ENCODE results near the gene POU3F1. TPM values are rescaled to one million over a fixed set of nuclear protein-coding genes. Genes with fewer than 3 reads are reported as not detected.

Gene POU3F1
- total RNA-seq, 4 donors from 2014 or later: 0.20 TPM; not detected in 3

DNA sequence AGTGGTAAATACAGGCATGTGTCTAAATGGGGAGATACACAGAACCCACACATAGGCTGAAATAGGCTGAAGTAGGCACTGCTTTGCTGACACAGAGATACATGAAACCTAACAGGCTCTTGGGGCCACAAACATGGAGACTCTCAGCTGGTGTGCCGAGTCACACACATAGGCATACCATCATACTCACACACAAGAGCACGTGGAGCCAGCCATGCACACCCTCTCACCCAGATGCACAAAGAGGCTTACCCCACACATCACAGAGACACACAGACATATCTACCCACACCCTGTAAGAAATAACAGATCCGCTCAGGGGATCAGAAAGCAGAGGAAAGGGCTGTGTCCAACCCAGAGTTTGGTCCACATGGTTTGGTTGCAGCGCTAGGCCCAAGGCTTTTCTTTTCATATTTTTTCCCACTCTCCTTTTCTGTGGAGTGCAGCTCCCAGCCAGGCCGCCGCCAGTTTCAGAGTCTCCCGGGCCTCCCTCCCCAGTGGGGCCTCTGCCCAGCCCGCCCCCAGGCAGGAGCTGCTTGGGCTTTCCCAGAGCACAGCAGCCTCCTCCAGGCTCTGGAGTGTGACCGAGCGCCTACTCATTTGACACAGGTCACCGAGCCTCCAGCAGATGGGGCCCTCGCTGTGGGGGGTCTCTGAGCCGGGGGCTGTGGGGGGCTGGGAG is 3.9 kb upstream of the POU3F1 start:
- peaks cover 0 to 22% (median 9%) of the 10 kb centered on the region in 3 donors for H3K4me1 ChIP-seq
- peaks cover 42% of the 10 kb centered on the region for H3K27me3 ChIP-seq
- no peaks in the 10 kb centered on the region for H3K36me3 ChIP-seq
- no peak for ATAC-seq
- TF ChIP-seq EP300 (IDR thresholded peaks at IDR 0.05) (no peak), POLR2AphosphoS5 (IDR thresholded peaks at IDR 0.05) (no peak), CTCF (IDR thresholded peaks at IDR 0.05) (no peak), POLR2A (IDR thresholded peaks at IDR 0.05) (no peak)
- H3K27ac ChIP-seq: no peak overlapping the region
- H3K9me3 ChIP-seq: no peaks in the 10 kb centered on the region
- 50 to 57% methylated on average over 1 to 6 of the region's 13 CpGs for WGBS, 2 donors (ENCODE audit: low coverage in 1 of 2)
- no peak overlapping the region for H3K4me3 ChIP-seq

DNA sequence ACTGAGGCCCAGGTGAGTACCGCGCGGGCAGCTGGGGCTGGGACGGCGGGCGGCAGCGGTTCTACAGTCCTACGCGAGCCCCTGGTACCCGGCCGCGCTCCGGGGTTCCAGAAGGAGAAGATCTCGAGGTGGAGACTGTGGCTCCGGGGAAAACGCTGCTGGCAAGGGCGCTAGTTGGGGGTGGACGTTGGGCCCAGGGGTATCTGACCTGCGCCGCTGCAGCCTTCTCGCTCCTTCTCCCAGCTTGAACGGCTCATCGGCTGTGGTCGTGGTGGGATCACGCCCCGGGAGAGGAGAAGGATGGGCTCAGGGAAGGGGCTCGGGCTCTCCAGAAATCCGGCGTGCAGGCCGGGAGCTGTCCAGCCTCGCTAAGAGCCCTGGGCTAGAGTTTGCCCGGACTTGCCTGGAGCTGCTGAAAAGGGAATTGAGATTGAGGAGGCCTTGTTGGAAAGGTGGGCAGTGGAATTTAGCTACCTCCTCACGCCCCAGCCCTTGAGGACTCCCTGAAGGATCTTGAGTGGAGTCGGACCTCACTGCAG is 1.1 kb upstream of the POU3F1 start:
- TF ChIP-seq POLR2A (IDR thresholded peaks at IDR 0.05) (no peak), POLR2AphosphoS5 (IDR thresholded peaks at IDR 0.05) (no peak), EP300 (IDR thresholded peaks at IDR 0.05) (no peak), CTCF (IDR thresholded peaks at IDR 0.05) (no peak)
- WGBS, 2 donors (ENCODE audit: low coverage in 1 of 2): 40 to 55% methylated on average over 2 of the region's 34 CpGs
- Histone ChIP-seq H3K9me3 (no peaks in the 10 kb centered on the region), H3K27ac (peak overlapping the region in 3 of 4 donors; percentile 74 to 81 (median 77)), H3K27me3 (peaks cover 46% of the 10 kb centered on the region), H3K36me3 (no peaks in the 10 kb centered on the region), H3K4me1 (peaks cover 0 to 39% (median 20%) of the 10 kb centered on the region in 3 donors), H3K4me3 (peak overlapping the region; percentile 29 to 71)
- no peak for ATAC-seq

GRCh38 chr1:38046884-38047602 is 450 bp upstream of the POU3F1 start:
- peaks cover 0 to 39% (median 20%) of the 10 kb centered on the region in 3 donors for H3K4me1 ChIP-seq
- no CpG with 5 or more reads among the region's 99 CpGs for WGBS, 2 donors (ENCODE audit: low coverage in 1 of 2)
- H3K27ac ChIP-seq: peak overlapping the region in 3 of 4 donors; percentile 74 to 81 (median 77)
- peaks cover 51% of the 10 kb centered on the region for H3K27me3 ChIP-seq
- TF ChIP-seq CTCF (IDR thresholded peaks at IDR 0.05): peak in 2 of 4 experiments; percentile 13 to 32
- no peak for TF ChIP-seq POLR2AphosphoS5 (IDR thresholded peaks at IDR 0.05)
- peak in 1 of 2 donors; percentile 15 for TF ChIP-seq POLR2A (IDR thresholded peaks at IDR 0.05)
- peak overlapping the region; percentile 29 to 71 for H3K4me3 ChIP-seq
- no peaks in the 10 kb centered on the region for H3K9me3 ChIP-seq
- H3K36me3 ChIP-seq: no peaks in the 10 kb centered on the region
- ATAC-seq: peak; percentile 95

GRCh38 chr1:38045401-38046332 is 926 bp downstream of the POU3F1 start:
- Histone ChIP-seq H3K4me3 (peak overlapping the region in 1 of 2 donors; percentile 71), H3K4me1 (peaks cover 0 to 39% (median 20%) of the 10 kb centered on the region in 3 donors), H3K27me3 (peaks cover 56% of the 10 kb centered on the region), H3K27ac (no peak overlapping the region), H3K9me3 (no peaks in the 10 kb centered on the region), H3K36me3 (no peaks in the 10 kb centered on the region)
- ATAC-seq: no peak
- no peak for TF ChIP-seq POLR2AphosphoS5 (IDR thresholded peaks at IDR 0.05)
- TF ChIP-seq POLR2A (IDR thresholded peaks at IDR 0.05): no peak
- no peak for TF ChIP-seq CTCF (IDR thresholded peaks at IDR 0.05)
- TF ChIP-seq EP300 (IDR thresholded peaks at IDR 0.05): no peak
- WGBS, 2 donors (ENCODE audit: low coverage in 1 of 2): no CpG with 5 or more reads among the region's 115 CpGs

Data from gastroesophageal sphincter (tissue), 4 donors.